Liver (tissue), 9 donors: Measurements from ENCODE around the gene EP300. TPM values are rescaled to one million over a fixed set of nuclear protein-coding genes. Genes with fewer than 3 reads are reported as not detected.
"Not testable (repeated sequence)": the region's sequence is repeated elsewhere in the genome, so short reads cannot be mapped to it uniquely, and the experiment has no call there.

ENCODE experiments used
- DNase-seq: peaks from one replicate; pipeline ENCODE4 v3.0.0-alpha.2; 2017; ENCODE audit warnings: low spot score
- H3K27ac ChIP-seq, 2 donors: one replicate each; pipeline ENCODE4 v1.7.0; 2013; ENCODE audit warnings: inconsistent platforms in 2 of 2, low read length in 2 of 2, control low read depth in 1 of 2, low read depth in 1 of 2, mild to moderate bottlenecking in 1 of 2
- H3K27me3 ChIP-seq, 4 donors: one replicate each; pipeline versions ENCODE4 v1.6.1 to v1.7.0; 2013; ENCODE audit warnings: low read length in 3 of 4, inconsistent platforms in 1 of 4, mild to moderate bottlenecking in 1 of 4, moderate library complexity in 1 of 4; ENCODE audit not compliant: control insufficient read depth in 4 of 4, insufficient read depth in 4 of 4
- H3K36me3 ChIP-seq, 4 donors: one replicate each; pipeline versions ENCODE4 v1.6.1 to v1.7.0; 2013; ENCODE audit warnings: low read length in 3 of 4, mild to moderate bottlenecking in 3 of 4, low read depth in 1 of 4, moderate library complexity in 1 of 4; ENCODE audit not compliant: control insufficient read depth in 4 of 4, insufficient read depth in 3 of 4
- H3K4me1 ChIP-seq, 4 donors: one replicate each; pipeline versions ENCODE4 v1.6.1 to v1.7.0; 2013; ENCODE audit warnings: low read length in 3 of 4, mild to moderate bottlenecking in 3 of 4, moderate library complexity in 1 of 4; ENCODE audit not compliant: control insufficient read depth in 4 of 4, insufficient read depth in 4 of 4
- H3K4me3 ChIP-seq, 3 donors: one replicate each; pipeline versions ENCODE4 v1.6.1 to v1.7.0; 2013; ENCODE audit warnings: low read length in 3 of 3, control low read depth in 1 of 3, low read depth in 1 of 3, mild to moderate bottlenecking in 1 of 3
- H3K9ac ChIP-seq, 2 donors: one replicate each; pipeline ENCODE4 v1.7.0; 2013; ENCODE audit warnings: low read length in 2 of 2, mild to moderate bottlenecking in 2 of 2, moderate library complexity in 2 of 2, control low read depth in 1 of 2, low read depth in 1 of 2
- H3K9me3 ChIP-seq, 4 donors: one replicate each; pipeline versions ENCODE4 v1.6.1 to v1.7.0; 2013; ENCODE audit warnings: low read length in 3 of 4; ENCODE audit not compliant: control insufficient read depth in 4 of 4
- ATF3 ChIP-seq: IDR thresholded peaks from 2 replicates; pipeline ENCODE4 v1.6.1; 2016; ENCODE audit warnings: antibody characterized with exemption
- FOXA1 ChIP-seq: IDR thresholded peaks from 2 replicates; pipeline ENCODE4 v1.6.1; 2016; ENCODE audit warnings: antibody characterized with exemption
- GABPA ChIP-seq, 2 donors: IDR thresholded peaks in 1 of 2; conservative IDR thresholded peaks in 1 of 2; 2 replicates each; pipeline ENCODE4 v1.6.1; 2016; ENCODE audit warnings: antibody characterized with exemption in 2 of 2, mild to moderate bottlenecking in 1 of 2, moderate library complexity in 1 of 2
- HNF4A ChIP-seq, 2 donors: conservative IDR thresholded peaks; 2 replicates each; pipeline ENCODE4 v1.6.1; 2016; ENCODE audit warnings: antibody characterized with exemption in 2 of 2, mild to moderate bottlenecking in 2 of 2
- MAX ChIP-seq: IDR thresholded peaks from 2 replicates; pipeline ENCODE4 v1.6.1; 2016; ENCODE audit warnings: antibody characterized with exemption
- NR2F2 ChIP-seq: IDR thresholded peaks from 2 replicates; pipeline ENCODE4 v1.6.1; 2016; ENCODE audit warnings: antibody characterized with exemption
- TAF1 ChIP-seq: conservative IDR thresholded peaks from 2 replicates; pipeline ENCODE4 v1.6.1; 2016; ENCODE audit warnings: antibody characterized with exemption, mild to moderate bottlenecking
- YY1 ChIP-seq: IDR thresholded peaks from 2 replicates; pipeline ENCODE4 v1.6.1; 2016; ENCODE audit warnings: antibody characterized with exemption, mild to moderate bottlenecking
- WGBS: extraction: QIAGEN DNeasy Blood & Tissue Kit; methylation state at CpG from one replicate; pipeline ENCODE4 v1.1.7; 2013; 5-methylcytosine and 5-hydroxymethylcytosine counted together
- polyA plus RNA-seq, 2 donors: library from polyadenylated mRNA; stranded (reverse) in 1 of 2; unstranded in 1 of 2; fragments of 200-250 nt in 1 of 2; fragments of >200 nt in 1 of 2; fragmentation: Nextera tagmentation in 1 of 2; extraction: Ambion mirVana in 1 of 2; gene quantifications; one replicate each; pipeline versions ENCODE4 v1.2.1 to v1.2.3, GENCODE V29; 2013 to 2015
- total RNA-seq, 2 donors: library from RNA; depleted of rRNA; stranded (reverse); fragments of >200 nt; gene quantifications; one replicate each; pipeline ENCODE4 v1.2.3, GENCODE V29; 2014
- TF ChIP-seq, protein P1 (sequence below): IDR thresholded peaks from 2 replicates; pipeline ENCODE4 v1.6.1; 2016; ENCODE audit warnings: antibody characterized with exemption, mild to moderate bottlenecking
- TF ChIP-seq, protein P2 (sequence below): IDR thresholded peaks from 2 replicates; pipeline ENCODE4 v1.6.1; 2016; ENCODE audit warnings: antibody characterized with exemption
- donor health status: healthy.
- donor health status: healthy.
- donor health status: healthy.
- donor health status: healthy.
- donor health status: healthy.

EP300 gene
- total and polyA plus RNA-seq, 4 donors: 6.9 to 95.5 (median 31.9) TPM

DNA sequence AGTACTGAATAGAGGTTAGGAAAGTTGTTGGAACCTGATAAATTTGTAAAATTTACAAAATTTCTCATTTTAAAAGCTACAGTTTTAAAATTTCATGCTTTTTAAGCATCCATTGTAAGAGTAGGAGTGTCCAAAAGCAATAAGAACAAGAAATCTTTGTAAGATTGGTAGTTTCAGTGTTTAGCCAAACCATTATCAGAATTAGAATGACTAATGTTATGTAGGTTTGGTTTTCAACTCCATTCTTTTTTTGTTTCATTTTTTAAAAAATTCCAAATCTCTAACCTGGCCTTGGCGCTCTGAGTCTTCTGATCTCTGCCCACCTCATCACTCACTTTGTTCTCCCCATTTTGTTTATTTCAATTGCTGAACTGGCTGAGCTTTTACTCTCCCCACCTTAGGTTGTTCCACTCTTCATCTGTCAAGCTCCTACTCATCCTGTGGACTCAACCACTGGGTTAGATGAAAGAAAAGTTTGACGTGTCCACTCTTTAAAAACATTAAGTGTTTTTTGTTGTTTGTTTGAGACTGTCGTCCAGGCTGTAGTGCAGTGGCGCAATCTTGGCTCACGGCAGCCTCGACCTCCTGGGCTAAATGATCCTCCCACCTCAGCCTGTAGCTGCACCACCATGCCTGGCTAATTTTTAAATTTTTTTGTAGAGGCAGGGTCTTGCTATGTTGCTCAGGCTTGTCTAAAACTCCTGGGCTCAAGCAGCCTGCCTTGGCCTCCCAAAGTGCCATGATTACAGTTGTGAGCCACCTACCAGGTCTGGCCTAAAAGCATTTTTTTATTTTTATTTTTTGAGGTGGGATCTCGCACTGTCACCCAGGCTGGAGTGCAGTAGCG, 14.0 kb downstream of the EP300 start:
- Histone ChIP-seq H3K27ac (peak overlapping the region in 1 of 2 donors; percentile 12), H3K4me3 (no peak overlapping the region), H3K9me3 (no peaks in the 10 kb centered on the region), H3K4me1 (peaks cover 10 to 19% (median 14%) of the 10 kb centered on the region in 4 donors), H3K9ac (no peak overlapping the region), H3K27me3 (no peaks in the 10 kb centered on the region), H3K36me3 (peaks cover 0 to 7% (median 3%) of the 10 kb centered on the region in 4 donors)
- TF ChIP-seq YY1: no peak
- TF ChIP-seq MAX: no peak
- 55% methylated on average over 8 of the region's 8 CpGs for WGBS
- DNase-seq: no peak

DNA sequence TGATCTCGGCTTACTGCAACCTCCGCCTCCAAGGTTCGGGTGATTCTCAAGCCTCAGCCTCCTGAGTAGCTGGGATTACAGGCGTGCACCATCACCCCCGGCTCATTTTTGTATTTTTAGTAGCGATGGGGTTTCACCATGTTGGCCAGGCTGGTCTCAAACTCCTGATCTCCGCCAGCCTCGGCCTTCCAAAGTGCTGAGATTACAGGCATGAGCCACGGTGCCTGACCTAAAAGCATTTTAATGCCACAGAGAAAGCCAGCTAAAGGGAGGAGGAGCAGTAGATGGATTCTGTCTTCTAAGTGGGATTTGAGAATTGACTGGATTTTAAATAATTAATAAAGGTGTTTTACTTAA, 14.6 kb downstream of the EP300 start:
- H3K4me3 ChIP-seq, H3K27me3 ChIP-seq, H3K36me3 ChIP-seq, H3K9ac ChIP-seq, H3K9me3 ChIP-seq, DNase-seq, H3K27ac ChIP-seq: not testable (repeated sequence)
- 85% methylated on average over 9 of the region's 9 CpGs for WGBS
- peaks cover 10 to 16% (median 13%) of the 10 kb centered on the region in 4 donors for H3K4me1 ChIP-seq

- no peak overlapping the region for H3K27ac ChIP-seq
- TF ChIP-seq, protein P1, sequence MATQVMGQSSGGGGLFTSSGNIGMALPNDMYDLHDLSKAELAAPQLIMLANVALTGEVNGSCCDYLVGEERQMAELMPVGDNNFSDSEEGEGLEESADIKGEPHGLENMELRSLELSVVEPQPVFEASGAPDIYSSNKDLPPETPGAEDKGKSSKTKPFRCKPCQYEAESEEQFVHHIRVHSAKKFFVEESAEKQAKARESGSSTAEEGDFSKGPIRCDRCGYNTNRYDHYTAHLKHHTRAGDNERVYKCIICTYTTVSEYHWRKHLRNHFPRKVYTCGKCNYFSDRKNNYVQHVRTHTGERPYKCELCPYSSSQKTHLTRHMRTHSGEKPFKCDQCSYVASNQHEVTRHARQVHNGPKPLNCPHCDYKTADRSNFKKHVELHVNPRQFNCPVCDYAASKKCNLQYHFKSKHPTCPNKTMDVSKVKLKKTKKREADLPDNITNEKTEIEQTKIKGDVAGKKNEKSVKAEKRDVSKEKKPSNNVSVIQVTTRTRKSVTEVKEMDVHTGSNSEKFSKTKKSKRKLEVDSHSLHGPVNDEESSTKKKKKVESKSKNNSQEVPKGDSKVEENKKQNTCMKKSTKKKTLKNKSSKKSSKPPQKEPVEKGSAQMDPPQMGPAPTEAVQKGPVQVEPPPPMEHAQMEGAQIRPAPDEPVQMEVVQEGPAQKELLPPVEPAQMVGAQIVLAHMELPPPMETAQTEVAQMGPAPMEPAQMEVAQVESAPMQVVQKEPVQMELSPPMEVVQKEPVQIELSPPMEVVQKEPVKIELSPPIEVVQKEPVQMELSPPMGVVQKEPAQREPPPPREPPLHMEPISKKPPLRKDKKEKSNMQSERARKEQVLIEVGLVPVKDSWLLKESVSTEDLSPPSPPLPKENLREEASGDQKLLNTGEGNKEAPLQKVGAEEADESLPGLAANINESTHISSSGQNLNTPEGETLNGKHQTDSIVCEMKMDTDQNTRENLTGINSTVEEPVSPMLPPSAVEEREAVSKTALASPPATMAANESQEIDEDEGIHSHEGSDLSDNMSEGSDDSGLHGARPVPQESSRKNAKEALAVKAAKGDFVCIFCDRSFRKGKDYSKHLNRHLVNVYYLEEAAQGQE: no peak
- no peak for TF ChIP-seq HNF4A (conservative IDR thresholded peaks at IDR 0.05)
- no peak for TF ChIP-seq ATF3
- no peak for TF ChIP-seq NR2F2
- no peak for TF ChIP-seq FOXA1
- no peak for DNase-seq
- WGBS: 95% methylated on average over 10 of the region's 10 CpGs
- H3K36me3 ChIP-seq: peaks cover 0 to 7% (median 3%) of the 10 kb centered on the region in 4 donors
- H3K27me3 ChIP-seq: no peaks in the 10 kb centered on the region
- H3K9ac ChIP-seq: no peak overlapping the region
- no peak overlapping the region for H3K4me3 ChIP-seq
- H3K4me1 ChIP-seq: peaks cover 1 to 10% (median 7%) of the 10 kb centered on the region in 4 donors
- H3K9me3 ChIP-seq: no peaks in the 10 kb centered on the region
Measured at GRCh38 chr22:41110968-41111367, 18.6 kb downstream of the EP300 start.

DNA sequence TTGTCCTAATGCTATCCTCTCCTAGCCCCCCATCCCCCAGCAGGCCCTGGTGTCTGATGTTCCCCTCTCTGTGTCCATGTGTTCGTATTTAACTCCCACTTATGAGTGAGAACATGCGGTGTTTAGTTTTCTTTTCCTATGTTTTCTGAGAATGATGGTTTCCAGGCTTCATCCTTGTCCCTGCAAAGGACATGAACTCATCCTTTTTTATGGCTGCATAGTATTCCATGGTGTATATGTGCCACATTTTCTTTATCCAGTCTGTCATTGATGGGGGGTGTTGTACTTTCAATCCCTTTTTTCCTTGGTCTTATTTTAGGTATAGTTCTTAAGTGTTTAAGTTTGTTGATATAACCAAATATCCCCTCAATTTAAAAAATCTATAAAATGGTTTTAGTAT, 23.9 kb downstream of the EP300 start:
- Histone ChIP-seq H3K9ac (no peak overlapping the region), H3K4me1 (peaks cover 0 to 1% (median 0%) of the 10 kb centered on the region in 4 donors), H3K9me3 (no peaks in the 10 kb centered on the region), H3K36me3 (peaks cover 3 to 28% (median 19%) of the 10 kb centered on the region in 4 donors), H3K27ac (no peak overlapping the region), H3K4me3 (no peak overlapping the region), H3K27me3 (no peaks in the 10 kb centered on the region)
- no peak for DNase-seq
- WGBS: over 99% methylated on average over 2 of the region's 2 CpGs
- TF ChIP-seq, protein P2, sequence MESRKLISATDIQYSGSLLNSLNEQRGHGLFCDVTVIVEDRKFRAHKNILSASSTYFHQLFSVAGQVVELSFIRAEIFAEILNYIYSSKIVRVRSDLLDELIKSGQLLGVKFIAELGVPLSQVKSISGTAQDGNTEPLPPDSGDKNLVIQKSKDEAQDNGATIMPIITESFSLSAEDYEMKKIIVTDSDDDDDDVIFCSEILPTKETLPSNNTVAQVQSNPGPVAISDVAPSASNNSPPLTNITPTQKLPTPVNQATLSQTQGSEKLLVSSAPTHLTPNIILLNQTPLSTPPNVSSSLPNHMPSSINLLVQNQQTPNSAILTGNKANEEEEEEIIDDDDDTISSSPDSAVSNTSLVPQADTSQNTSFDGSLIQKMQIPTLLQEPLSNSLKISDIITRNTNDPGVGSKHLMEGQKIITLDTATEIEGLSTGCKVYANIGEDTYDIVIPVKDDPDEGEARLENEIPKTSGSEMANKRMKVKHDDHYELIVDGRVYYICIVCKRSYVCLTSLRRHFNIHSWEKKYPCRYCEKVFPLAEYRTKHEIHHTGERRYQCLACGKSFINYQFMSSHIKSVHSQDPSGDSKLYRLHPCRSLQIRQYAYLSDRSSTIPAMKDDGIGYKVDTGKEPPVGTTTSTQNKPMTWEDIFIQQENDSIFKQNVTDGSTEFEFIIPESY: no peak
- no peak for TF ChIP-seq MAX
- no peak for TF ChIP-seq GABPA (IDR thresholded peaks at IDR 0.05 in 1 of 2, conservative IDR thresholded peaks at IDR 0.05 in 1 of 2)
- no peak for TF ChIP-seq TAF1
- TF ChIP-seq, protein P1: no peak
- no peak for TF ChIP-seq ATF3
- no peak for TF ChIP-seq YY1
